ENCODE measurements around the gene PRKAA1.

The PRKAA1 gene

DNA sequence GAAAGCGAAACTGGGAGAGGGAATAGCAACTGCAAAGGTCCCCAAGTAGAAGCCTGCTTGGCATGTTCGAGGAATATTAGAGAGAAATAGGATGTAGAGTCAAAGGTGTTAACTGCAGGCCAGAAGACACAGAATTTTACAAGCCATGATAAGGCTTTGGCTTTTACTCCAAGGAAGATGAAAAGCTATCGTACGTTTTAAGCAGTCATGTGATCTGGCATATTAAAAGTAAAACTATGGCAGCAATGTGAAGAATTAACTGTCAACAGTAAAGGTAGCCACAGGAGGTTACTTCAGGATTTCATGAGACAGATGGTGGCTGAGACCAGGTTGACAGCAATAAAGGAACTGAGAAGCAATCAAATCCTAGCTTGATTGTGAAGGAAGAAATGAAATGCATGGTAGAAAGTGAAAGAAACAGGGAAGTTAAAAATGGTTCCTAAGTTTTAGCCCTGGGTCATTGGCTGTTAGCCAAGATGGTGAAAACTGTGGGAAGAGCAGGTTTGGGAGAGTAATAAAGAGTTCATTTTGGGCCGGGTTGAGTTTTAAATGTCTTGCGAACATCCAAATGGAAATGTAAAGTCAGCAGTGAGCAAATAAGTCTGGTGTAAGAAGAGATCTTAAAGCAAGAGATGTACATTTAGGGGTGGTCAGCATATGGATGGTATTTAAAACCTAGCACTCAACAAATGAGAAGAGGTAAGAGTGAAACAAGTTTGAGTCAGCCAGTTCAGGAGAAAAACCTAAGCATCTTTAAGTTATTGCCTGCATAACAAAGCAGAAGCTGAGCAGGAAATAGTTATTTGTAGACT, 22.1 kb downstream of the PRKAA1 start:
- TF ChIP-seq CTCF (IDR thresholded peaks at IDR 0.05; ENCODE audit: low read depth, low read length): no peak
- DNase-seq: no peak
- Histone ChIP-seq H3K27ac (no peak overlapping the region), H3K36me3 (peaks cover 48% of the 10 kb centered on the region), H3K27me3 (ENCODE audit: insufficient read depth, low read depth, severe bottlenecking) (no peaks in the 10 kb centered on the region), H3K4me3 (ENCODE audit: low read depth, low read length) (no peak overlapping the region), H3K9me3 (ENCODE audit: severe bottlenecking) (no peaks in the 10 kb centered on the region)

GRCh38 chr5:40775085-40775845, 22.9 kb downstream of the PRKAA1 start:
- H3K9me3 ChIP-seq (ENCODE audit: severe bottlenecking): no peaks in the 10 kb centered on the region
- no peaks in the 10 kb centered on the region for H3K27me3 ChIP-seq (ENCODE audit: insufficient read depth, low read depth, severe bottlenecking)
- H3K4me3 ChIP-seq (ENCODE audit: low read depth, low read length): no peak overlapping the region
- no peak for DNase-seq
- no peak overlapping the region for H3K27ac ChIP-seq
- H3K36me3 ChIP-seq: peaks cover 50% of the 10 kb centered on the region
- no peak for TF ChIP-seq CTCF (IDR thresholded peaks at IDR 0.05; ENCODE audit: low read depth, low read length)

DNA sequence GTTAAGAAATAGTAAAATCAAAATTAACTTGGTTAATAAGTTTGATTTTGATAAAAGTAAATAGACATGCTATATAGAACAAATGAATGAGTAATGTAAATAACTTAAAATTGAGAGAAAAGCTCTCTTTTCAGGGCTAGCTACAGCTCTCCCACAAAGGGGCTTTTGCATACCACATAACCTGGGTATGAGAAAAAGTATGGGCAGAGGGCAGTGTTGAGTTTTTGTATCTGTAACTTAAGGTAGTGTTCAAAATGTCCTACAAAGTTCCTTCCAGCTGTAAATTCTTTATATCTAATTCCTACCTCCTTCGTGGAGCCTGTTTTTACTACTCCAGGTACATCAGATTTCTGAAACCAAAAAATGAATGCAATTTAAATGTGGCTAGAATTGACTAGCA, 23.6 kb downstream of the PRKAA1 start:
- Histone ChIP-seq H3K36me3 (peaks cover 50% of the 10 kb centered on the region), H3K27ac (no peak overlapping the region), H3K4me3 (ENCODE audit: low read depth, low read length) (no peak overlapping the region), H3K27me3 (ENCODE audit: insufficient read depth, low read depth, severe bottlenecking) (no peaks in the 10 kb centered on the region), H3K9me3 (ENCODE audit: severe bottlenecking) (no peaks in the 10 kb centered on the region)
- no peak for TF ChIP-seq CTCF (IDR thresholded peaks at IDR 0.05; ENCODE audit: low read depth, low read length)
- DNase-seq: no peak

- Histone ChIP-seq H3K27ac (no peak overlapping the region), H3K27me3 (ENCODE audit: insufficient read depth, low read depth, severe bottlenecking) (no peaks in the 10 kb centered on the region), H3K9me3 (ENCODE audit: severe bottlenecking) (no peaks in the 10 kb centered on the region), H3K36me3 (peaks cover 60% of the 10 kb centered on the region), H3K4me3 (ENCODE audit: low read depth, low read length) (no peak overlapping the region)
- no peak for DNase-seq
- no peak for TF ChIP-seq CTCF (IDR thresholded peaks at IDR 0.05; ENCODE audit: low read depth, low read length)
Observed at GRCh38 chr5:40770764-40771163, 27.4 kb downstream of the PRKAA1 start.

DNA sequence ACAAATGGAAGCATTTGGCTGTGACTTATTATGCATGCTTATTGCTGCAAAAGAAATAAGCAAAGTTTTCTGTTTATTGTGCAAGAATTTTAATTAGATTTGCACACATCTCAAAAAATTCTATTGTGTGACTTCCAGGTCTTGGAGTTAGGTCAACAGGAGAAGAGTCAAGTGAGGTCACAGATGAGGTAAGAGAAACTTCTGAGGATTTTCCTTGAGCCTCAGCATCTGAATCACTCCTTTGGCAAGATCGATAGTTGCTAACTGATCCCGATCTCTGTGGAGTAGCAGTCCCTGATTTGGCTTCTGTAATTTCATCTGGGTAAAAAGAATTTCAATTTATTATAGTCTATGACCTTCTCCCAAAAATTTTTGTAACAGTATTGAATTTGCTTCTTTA, 35.5 kb downstream of the PRKAA1 start:
- H3K27me3 ChIP-seq (ENCODE audit: insufficient read depth, low read depth, severe bottlenecking): no peaks in the 10 kb centered on the region
- H3K9me3 ChIP-seq (ENCODE audit: severe bottlenecking): no peaks in the 10 kb centered on the region
- no peak overlapping the region for H3K27ac ChIP-seq
- no peak overlapping the region for H3K4me3 ChIP-seq (ENCODE audit: low read depth, low read length)
- peaks cover 60% of the 10 kb centered on the region for H3K36me3 ChIP-seq
- no peak for TF ChIP-seq CTCF (IDR thresholded peaks at IDR 0.05; ENCODE audit: low read depth, low read length)
- no peak for DNase-seq

Measured in WERI-Rb-1 (cell line).